Measurements from ENCODE around the gene PIP5K1B. TPM values are rescaled to one million over a fixed set of nuclear protein-coding genes. Genes with fewer than 3 reads are reported as not detected.

Gene PIP5K1B
- total and polyA plus RNA-seq, 2 experiments from 2014 or later = 1.3 to 2.8 TPM

GRCh38 chr9:68683433-68683832, 21.6 kb upstream of the PIP5K1B start (continued):
- TF ChIP-seq ZNF462 (CRISPR knock-in tag; IDR thresholded peaks at IDR 0.05) (no peak), CTCF (conservative IDR thresholded peaks at IDR 0.05; ENCODE audit: low read depth in 2 of 2) (no peak), POLR2AphosphoS5 (IDR thresholded peaks at IDR 0.05; ENCODE audit: low read depth) (no peak), NANOG (IDR thresholded peaks at IDR 0.05; ENCODE audit: borderline replicate concordance) (no peak), ETS1 (IDR thresholded peaks at IDR 0.05) (no peak), ZNF114 (CRISPR knock-in tag; IDR thresholded peaks at IDR 0.05) (no peak)

- H3K36me3 Mint-ChIP-seq (ENCODE audit: low read depth) = no peaks in the 10 kb centered on the region
- no peaks in the 10 kb centered on the region for H3K4me1 ChIP-seq (ENCODE audit: insufficient read depth)
- no peak overlapping the region for H3K4me2 ChIP-seq
- no peaks in the 10 kb centered on the region for H4K20me1 ChIP-seq (replicated peaks; ENCODE audit: insufficient read depth)
- H3K79me2 ChIP-seq (replicated peaks; ENCODE audit: insufficient read depth) = no peaks in the 10 kb centered on the region
- no peak overlapping the region for H2AFZ ChIP-seq
- DNase-seq (ENCODE audit: low spot score) (no peak), ATAC-seq (no peak)
- peaks cover 3% of the 10 kb centered on the region for H3K27me3 Mint-ChIP-seq (ENCODE audit: insufficient read depth, low read depth, poor library complexity)
- H3K9me3 Mint-ChIP-seq = no peaks in the 10 kb centered on the region
- H3K27ac Mint-ChIP-seq = no peak overlapping the region
- no peak overlapping the region for H3K4me3 Mint-ChIP-seq
- H3K27me3 ChIP-seq (ENCODE audit: insufficient read depth) = no peaks in the 10 kb centered on the region
- H3K4me1 Mint-ChIP-seq = peaks cover 8% of the 10 kb centered on the region; the same call in 2 of the 3 replicates
- no peaks in the 10 kb centered on the region for H3K9me2 ChIP-seq (ENCODE audit: insufficient read depth)
- H3K27ac ChIP-seq (ENCODE audit: low read depth) = no peak overlapping the region
- H3F3A ChIP-seq (replicated peaks; ENCODE audit: low read depth) = no peaks in the 10 kb centered on the region
- no peaks in the 10 kb centered on the region for H3K36me3 ChIP-seq (ENCODE audit: insufficient read depth)
- H3K4me3 ChIP-seq = no peak overlapping the region
- no peak for TF ChIP-seq ETS1 (IDR thresholded peaks at IDR 0.05)
These were observed 19.8 kb upstream of the PIP5K1B start for GRCh38 chr9:68685213-68685612.

Data from GM23338 (cell line).